HG03432 (cell line): Measurements from ENCODE around the gene NAA25.
"Not testable (repeated sequence)": the region's sequence is repeated elsewhere in the genome, so short reads cannot be mapped to it uniquely, and the experiment has no call there.

ENCODE experiments used
- ATAC-seq: cut with Tn5 transposase; IDR thresholded peaks from one replicate; pipeline ENCODE4 v1.9.1; 2021; ENCODE audit warnings: mild to moderate bottlenecking, moderate library complexity; ENCODE audit not compliant: unreplicated experiment

Gene NAA25

GRCh38 chr12:112117685-112118084, 9.1 kb upstream of the NAA25 start:
- ATAC-seq = no peak

- ATAC-seq = no peak
These were observed 7.9 kb upstream of the NAA25 start for GRCh38 chr12:112116232-112117060.

GRCh38 chr12:112115259-112116045, 6.9 kb upstream of the NAA25 start:
- no peak for ATAC-seq

- ATAC-seq = no peak
These were observed 4.0 kb upstream of the NAA25 start for GRCh38 chr12:112112409-112113133.

GRCh38 chr12:112111931-112112330, 3.3 kb upstream of the NAA25 start:
- no peak for ATAC-seq

GRCh38 chr12:112110787-112111662, 2.4 kb upstream of the NAA25 start:
- not testable (repeated sequence) for ATAC-seq

GRCh38 chr12:112107306-112108201, 1.0 kb downstream of the NAA25 start:
- ATAC-seq = no peak

GRCh38 chr12:112105891-112106290, 2.7 kb downstream of the NAA25 start:
- ATAC-seq = no peak

- ATAC-seq = no peak
These were observed 4.7 kb downstream of the NAA25 start for GRCh38 chr12:112103758-112104503.

GRCh38 chr12:112102746-112103145, 5.8 kb downstream of the NAA25 start:
- ATAC-seq = not testable (repeated sequence)

GRCh38 chr12:112102127-112102526, 6.5 kb downstream of the NAA25 start:
- ATAC-seq = no peak

- not testable (repeated sequence) for ATAC-seq
These were observed 8.1 kb downstream of the NAA25 start for GRCh38 chr12:112100500-112100899.

GRCh38 chr12:112097641-112098040, 10.9 kb downstream of the NAA25 start:
- ATAC-seq = no peak

- peak; percentile 45 for ATAC-seq
These were observed 11.9 kb downstream of the NAA25 start for GRCh38 chr12:112096667-112097066.

- peak; percentile 73 for ATAC-seq
These were observed 12.5 kb downstream of the NAA25 start for GRCh38 chr12:112096070-112096469.

- no peak for ATAC-seq
These were observed 17.0 kb downstream of the NAA25 start for GRCh38 chr12:112091563-112091962.

- ATAC-seq = no peak
These were observed 20.7 kb downstream of the NAA25 start for GRCh38 chr12:112087851-112088250.

- ATAC-seq = no peak
These were observed 21.3 kb downstream of the NAA25 start for GRCh38 chr12:112087055-112087850.
